Measurements from ENCODE around the gene RAB3B.

DNA sequence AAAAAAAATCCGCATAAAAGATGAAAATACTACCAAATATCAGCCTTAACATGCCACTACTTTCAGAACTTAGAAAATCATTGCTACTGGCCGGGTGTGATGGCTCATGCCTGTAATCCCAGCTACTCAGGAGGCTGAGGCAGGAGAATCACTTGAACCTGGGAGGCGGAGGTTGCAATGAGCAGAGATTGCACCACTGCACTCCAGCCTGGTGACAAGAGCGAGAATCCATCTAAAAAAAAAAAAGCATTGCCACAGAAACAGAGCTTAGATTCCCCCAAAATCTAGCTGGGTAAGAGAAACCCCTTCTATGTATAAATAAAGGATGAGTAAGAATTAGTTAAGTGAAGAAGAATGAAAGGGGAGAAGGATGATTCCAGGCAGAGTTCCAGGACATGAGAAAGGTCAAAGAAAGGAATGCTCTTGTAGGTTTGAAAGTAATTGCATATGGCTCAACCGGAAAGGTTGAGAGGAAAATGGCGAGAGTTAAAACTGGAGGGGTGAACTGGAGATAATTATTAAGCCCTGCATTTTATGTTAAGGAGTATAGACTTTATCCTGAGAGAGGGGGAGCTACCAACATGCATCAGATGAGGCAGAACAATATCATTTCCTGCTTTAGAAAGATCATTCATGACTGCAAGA, 92.3 kb downstream of the RAB3B start:
- TF ChIP-seq, protein P1, sequence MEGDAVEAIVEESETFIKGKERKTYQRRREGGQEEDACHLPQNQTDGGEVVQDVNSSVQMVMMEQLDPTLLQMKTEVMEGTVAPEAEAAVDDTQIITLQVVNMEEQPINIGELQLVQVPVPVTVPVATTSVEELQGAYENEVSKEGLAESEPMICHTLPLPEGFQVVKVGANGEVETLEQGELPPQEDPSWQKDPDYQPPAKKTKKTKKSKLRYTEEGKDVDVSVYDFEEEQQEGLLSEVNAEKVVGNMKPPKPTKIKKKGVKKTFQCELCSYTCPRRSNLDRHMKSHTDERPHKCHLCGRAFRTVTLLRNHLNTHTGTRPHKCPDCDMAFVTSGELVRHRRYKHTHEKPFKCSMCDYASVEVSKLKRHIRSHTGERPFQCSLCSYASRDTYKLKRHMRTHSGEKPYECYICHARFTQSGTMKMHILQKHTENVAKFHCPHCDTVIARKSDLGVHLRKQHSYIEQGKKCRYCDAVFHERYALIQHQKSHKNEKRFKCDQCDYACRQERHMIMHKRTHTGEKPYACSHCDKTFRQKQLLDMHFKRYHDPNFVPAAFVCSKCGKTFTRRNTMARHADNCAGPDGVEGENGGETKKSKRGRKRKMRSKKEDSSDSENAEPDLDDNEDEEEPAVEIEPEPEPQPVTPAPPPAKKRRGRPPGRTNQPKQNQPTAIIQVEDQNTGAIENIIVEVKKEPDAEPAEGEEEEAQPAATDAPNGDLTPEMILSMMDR (IDR thresholded peaks at IDR 0.05) = no peak
- TF ChIP-seq EZH2 (IDR thresholded peaks at IDR 0.05) = no peak
